UCSD-AML1 (cell line): Measurements from ENCODE around the gene NEK1.
"Not testable (repeated sequence)": the region's sequence is repeated elsewhere in the genome, so short reads cannot be mapped to it uniquely, and the experiment has no call there.

Experiments
- DNase-seq: peaks from one replicate; lab custom pipeline; 2025; ENCODE audit not compliant: unreplicated experiment; lab: John Stamatoyannopoulos, UW

Gene NEK1

GRCh38 chr4:169510617-169511016, 101.8 kb downstream of the NEK1 start:
- no peak for DNase-seq

- no peak for DNase-seq
Measured at GRCh38 chr4:169506903-169507302, 105.5 kb downstream of the NEK1 start.

- not testable (repeated sequence) for DNase-seq
Measured at GRCh38 chr4:169499907-169500306, 112.5 kb downstream of the NEK1 start.

GRCh38 chr4:169494234-169494633, 118.1 kb downstream of the NEK1 start:
- DNase-seq = not testable (repeated sequence)

- no peak for DNase-seq
Measured at GRCh38 chr4:169493164-169493524, 119.2 kb downstream of the NEK1 start.

- DNase-seq = peak; percentile 20
Measured at GRCh38 chr4:169492436-169493163, 119.8 kb downstream of the NEK1 start.

- DNase-seq = no peak
Measured at GRCh38 chr4:169491211-169491610, 121.2 kb downstream of the NEK1 start.

GRCh38 chr4:169489306-169489705, 123.1 kb downstream of the NEK1 start:
- DNase-seq = no peak

GRCh38 chr4:169485791-169486742, 126.3 kb downstream of the NEK1 start:
- DNase-seq = peak; percentile 13

- no peak for DNase-seq
Measured at GRCh38 chr4:169485086-169485485, 127.3 kb downstream of the NEK1 start.

GRCh38 chr4:169484485-169484884, 127.9 kb downstream of the NEK1 start:
- no peak for DNase-seq

GRCh38 chr4:169464080-169464479, 148.3 kb downstream of the NEK1 start:
- no peak for DNase-seq

GRCh38 chr4:169460081-169460480, 152.3 kb downstream of the NEK1 start:
- no peak for DNase-seq

- no peak for DNase-seq
Measured at GRCh38 chr4:169458575-169458974, 153.8 kb downstream of the NEK1 start.

- not testable (repeated sequence) for DNase-seq
Measured at GRCh38 chr4:169452644-169453043, 159.7 kb downstream of the NEK1 start.

- DNase-seq = not testable (repeated sequence)
Measured at GRCh38 chr4:169448935-169449334, 163.4 kb downstream of the NEK1 start.

GRCh38 chr4:169446824-169447223, 165.6 kb downstream of the NEK1 start:
- no peak for DNase-seq

GRCh38 chr4:169443748-169444147, 168.6 kb downstream of the NEK1 start:
- no peak for DNase-seq

GRCh38 chr4:169440446-169440845, 171.9 kb downstream of the NEK1 start:
- DNase-seq = peak; percentile 11

- DNase-seq = no peak
Measured at GRCh38 chr4:169439244-169439643, 173.1 kb downstream of the NEK1 start.

- no peak for DNase-seq
Measured at GRCh38 chr4:169438057-169438480, 174.3 kb downstream of the NEK1 start.
